Lower leg skin (tissue), 3 donors: Measurements from ENCODE around the gene HSDL2.

ENCODE experiments used
- POLR2A ChIP-seq, 2 donors: fragments of 450-650 bp; IDR thresholded peaks; one replicate each; pipeline ENCODE4 v1.6.1; 2016 to 2017; ENCODE audit warnings: antibody characterized with exemption in 2 of 2, mild to moderate bottlenecking in 1 of 2, moderate library complexity in 1 of 2
- TF ChIP-seq, protein P1 (sequence below), 3 donors: fragments of 450-650 bp; IDR thresholded peaks; one replicate each; pipeline ENCODE4 v1.5.1; 2016; ENCODE audit warnings: antibody characterized with exemption in 3 of 3, mild to moderate bottlenecking in 3 of 3, moderate library complexity in 2 of 3

DNA sequence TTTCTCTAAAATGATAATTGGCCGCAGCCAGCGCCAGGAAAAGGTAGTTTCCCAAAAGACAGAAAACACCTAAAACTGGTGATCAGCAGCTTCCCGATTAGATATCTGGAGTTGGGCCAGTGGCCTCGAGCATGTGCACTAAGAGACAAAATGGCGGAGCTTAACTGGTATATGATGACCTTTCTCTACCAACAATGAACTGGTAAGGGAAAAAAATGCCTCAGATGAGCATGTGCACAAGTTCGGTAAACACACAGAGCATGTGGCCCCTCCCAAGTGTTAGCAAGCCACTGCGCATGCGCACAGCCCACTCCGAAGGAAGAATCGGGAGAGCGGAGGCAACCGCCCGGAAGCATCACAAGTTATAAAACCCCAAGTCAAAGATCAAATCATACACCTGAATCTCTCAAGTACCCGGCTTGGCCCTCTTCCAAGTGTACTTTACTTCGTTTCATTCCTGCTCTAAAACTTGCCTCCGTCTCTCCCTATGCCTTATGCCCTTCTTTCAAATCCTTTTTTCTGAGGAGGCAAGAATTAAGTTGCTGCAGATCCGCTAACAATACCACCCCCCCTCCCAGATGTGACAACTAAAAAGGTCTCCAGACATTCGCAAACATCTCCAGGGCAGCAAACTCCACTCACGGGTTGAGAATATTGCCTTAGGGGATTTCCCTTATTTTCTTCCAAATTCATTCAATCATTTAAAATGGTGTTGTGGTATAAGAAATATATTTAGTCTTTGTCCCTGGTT lies 31.5 kb upstream of the HSDL2 start:
- TF ChIP-seq, protein P1, sequence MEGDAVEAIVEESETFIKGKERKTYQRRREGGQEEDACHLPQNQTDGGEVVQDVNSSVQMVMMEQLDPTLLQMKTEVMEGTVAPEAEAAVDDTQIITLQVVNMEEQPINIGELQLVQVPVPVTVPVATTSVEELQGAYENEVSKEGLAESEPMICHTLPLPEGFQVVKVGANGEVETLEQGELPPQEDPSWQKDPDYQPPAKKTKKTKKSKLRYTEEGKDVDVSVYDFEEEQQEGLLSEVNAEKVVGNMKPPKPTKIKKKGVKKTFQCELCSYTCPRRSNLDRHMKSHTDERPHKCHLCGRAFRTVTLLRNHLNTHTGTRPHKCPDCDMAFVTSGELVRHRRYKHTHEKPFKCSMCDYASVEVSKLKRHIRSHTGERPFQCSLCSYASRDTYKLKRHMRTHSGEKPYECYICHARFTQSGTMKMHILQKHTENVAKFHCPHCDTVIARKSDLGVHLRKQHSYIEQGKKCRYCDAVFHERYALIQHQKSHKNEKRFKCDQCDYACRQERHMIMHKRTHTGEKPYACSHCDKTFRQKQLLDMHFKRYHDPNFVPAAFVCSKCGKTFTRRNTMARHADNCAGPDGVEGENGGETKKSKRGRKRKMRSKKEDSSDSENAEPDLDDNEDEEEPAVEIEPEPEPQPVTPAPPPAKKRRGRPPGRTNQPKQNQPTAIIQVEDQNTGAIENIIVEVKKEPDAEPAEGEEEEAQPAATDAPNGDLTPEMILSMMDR (IDR thresholded peaks at IDR 0.05) = no peak
- no peak for TF ChIP-seq POLR2A (IDR thresholded peaks at IDR 0.05)
